ENCODE results near the gene GABRA1. TPM values are rescaled to one million over a fixed set of nuclear protein-coding genes. Genes with fewer than 3 reads are reported as not detected.

GABRA1 gene
- total RNA-seq, 1 experiment from 2014 or later = not detected

GRCh38 chr5:161900981-161901380, 53.1 kb downstream of the GABRA1 start:
- TF ChIP-seq YY1 (IDR thresholded peaks at IDR 0.05; ENCODE audit: extremely low read depth, insufficient replicate concordance, low read depth, low read length) (no peak), ELF1 (IDR thresholded peaks at IDR 0.05; ENCODE audit: borderline replicate concordance, low read depth) (no peak), REST (IDR thresholded peaks at IDR 0.05; ENCODE audit: low read depth) (no peak)
- no peak overlapping the region for H3K4me2 ChIP-seq (ENCODE audit: low read length)
- H3K36me3 ChIP-seq (ENCODE audit: control insufficient read depth in 1 of 2, insufficient read depth in 2 of 2, low read length in 2 of 2) = no peaks in the 10 kb centered on the region
- no peak overlapping the region for H2AFZ ChIP-seq (ENCODE audit: low read depth, low read length, poor library complexity, severe bottlenecking)
- DNase-seq (ENCODE audit: low read depth, low spot score) (no peak), ATAC-seq (no peak)
- no peaks in the 10 kb centered on the region for H3K27me3 ChIP-seq (ENCODE audit: insufficient read depth, low read length)
- BruUV-seq (replicated peaks) = no TSS peak
- no peak overlapping the region for H3K9ac ChIP-seq (ENCODE audit: low read length)
- H3K79me2 ChIP-seq (ENCODE audit: insufficient read depth, low read length) = no peaks in the 10 kb centered on the region
- no peak overlapping the region for H3K4me3 ChIP-seq (replicated peaks in 1 of 2; ENCODE audit: low read depth in 1 of 2, low read length in 2 of 2)
- H3K4me1 ChIP-seq (ENCODE audit: control insufficient read depth in 1 of 2, insufficient read depth in 2 of 2, low read length in 2 of 2) = no peaks in the 10 kb centered on the region
- H3K9me2 ChIP-seq (ENCODE audit: insufficient read depth) = no peaks in the 10 kb centered on the region
- ChIA-PET RAD21 (ENCODE audit: low non-redundant PET in 1 of 2, low total read pairs in 2 of 2, uncharacterized antibody in 2 of 2, unreplicated experiment in 2 of 2) (no interaction called here), POLR2A (no interaction called here), CTCF (no interaction called here)
- intact Hi-C loops (cut with micrococcal nuclease) = no loop called here
- H3K27ac ChIP-seq (ENCODE audit: low read depth, low read length) = no peak overlapping the region
- no peaks in the 10 kb centered on the region for H3K9me3 ChIP-seq (ENCODE audit: control insufficient read depth in 1 of 2, insufficient read depth in 1 of 2, low read depth in 1 of 2, low read length in 2 of 2)
- no peaks in the 10 kb centered on the region for H4K20me1 ChIP-seq (ENCODE audit: insufficient read depth)

- no peaks in the 10 kb centered on the region for H3K27me3 ChIP-seq (ENCODE audit: insufficient read depth, low read length)
- H3K4me2 ChIP-seq (ENCODE audit: low read length) = no peak overlapping the region
- ChIA-PET POLR2A (no interaction called here), RAD21 (ENCODE audit: low non-redundant PET in 1 of 2, low total read pairs in 2 of 2, uncharacterized antibody in 2 of 2, unreplicated experiment in 2 of 2) (no interaction called here), CTCF (no interaction called here)
- H3K9ac ChIP-seq (ENCODE audit: low read length) = no peak overlapping the region
- no peaks in the 10 kb centered on the region for H4K20me1 ChIP-seq (ENCODE audit: insufficient read depth)
- H3K4me3 ChIP-seq (replicated peaks in 1 of 2; ENCODE audit: low read depth in 1 of 2, low read length in 2 of 2) = no peak overlapping the region
- no peak for DNase-seq (ENCODE audit: low read depth, low spot score)
- H2AFZ ChIP-seq (ENCODE audit: low read depth, low read length, poor library complexity, severe bottlenecking) = no peak overlapping the region
- ATAC-seq = no peak
- no peaks in the 10 kb centered on the region for H3K4me1 ChIP-seq (ENCODE audit: control insufficient read depth in 1 of 2, insufficient read depth in 2 of 2, low read length in 2 of 2)
- no TSS peak for BruUV-seq (replicated peaks)
- intact Hi-C loops (cut with micrococcal nuclease) = no loop called here
- H3K27ac ChIP-seq (ENCODE audit: low read depth, low read length) = no peak overlapping the region
- no peaks in the 10 kb centered on the region for H3K9me3 ChIP-seq (ENCODE audit: control insufficient read depth in 1 of 2, insufficient read depth in 1 of 2, low read depth in 1 of 2, low read length in 2 of 2)
- no peaks in the 10 kb centered on the region for H3K36me3 ChIP-seq (ENCODE audit: control insufficient read depth in 1 of 2, insufficient read depth in 2 of 2, low read length in 2 of 2)
- no peaks in the 10 kb centered on the region for H3K79me2 ChIP-seq (ENCODE audit: insufficient read depth, low read length)
- no peaks in the 10 kb centered on the region for H3K9me2 ChIP-seq (ENCODE audit: insufficient read depth)
- TF ChIP-seq SIN3A (IDR thresholded peaks at IDR 0.05; ENCODE audit: low read depth) (no peak), REST (IDR thresholded peaks at IDR 0.05; ENCODE audit: low read depth) (no peak), ELF1 (IDR thresholded peaks at IDR 0.05; ENCODE audit: borderline replicate concordance, low read depth) (no peak), JUND (IDR thresholded peaks at IDR 0.05) (no peak), FOSL1 (IDR thresholded peaks at IDR 0.05; ENCODE audit: low read depth) (no peak), CEBPB (IDR thresholded peaks at IDR 0.05; ENCODE audit: low read depth) (no peak), ZBTB33 (IDR thresholded peaks at IDR 0.05; ENCODE audit: extremely low read depth, insufficient replicate concordance, low read length) (no peak), EGR1 (IDR thresholded peaks at IDR 0.05; ENCODE audit: low read depth) (no peak), EZH2 (IDR thresholded peaks at IDR 0.05) (no peak), RAD21 (IDR thresholded peaks at IDR 0.05; ENCODE audit: low read depth) (no peak)
Observed at GRCh38 chr5:161921781-161922180, 73.9 kb downstream of the GABRA1 start.
